HG03442 (cell line): ENCODE results near the gene GLYATL1B.

Experiments
- ATAC-seq: cut with Tn5 transposase; IDR thresholded peaks from one replicate; pipeline ENCODE4 v1.9.1; 2021; ENCODE audit warnings: mild to moderate bottlenecking, moderate library complexity; ENCODE audit not compliant: unreplicated experiment

GLYATL1B gene

DNA sequence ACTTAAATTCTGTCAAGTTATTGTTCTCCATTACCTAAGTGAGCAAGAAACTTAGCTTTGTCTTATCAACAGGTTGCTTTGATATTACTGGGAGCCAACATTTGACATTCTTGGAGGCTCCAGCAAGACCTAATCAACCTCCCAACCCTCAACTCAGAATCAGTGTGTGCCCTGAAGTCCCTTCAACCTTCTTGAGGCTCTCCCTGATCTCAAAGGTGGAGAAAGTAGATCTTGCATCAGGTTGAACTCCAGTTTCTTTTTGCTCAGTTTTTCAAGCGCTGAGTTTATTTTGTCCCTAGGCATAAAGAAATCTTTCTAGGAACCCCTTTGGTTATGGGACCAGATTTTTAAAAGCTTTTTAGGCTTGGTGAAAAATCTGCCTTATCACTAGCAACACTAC, 58.0 kb downstream of the GLYATL1B start:
- no peak for ATAC-seq
